ENCODE results near the gene EGFL6.
A peak's percentile ranks its signal among the peaks of the same experiment; 100 is the strongest.
"Not testable (repeated sequence)": the region's sequence is repeated elsewhere in the genome, so short reads cannot be mapped to it uniquely, and the experiment has no call there.

Gene EGFL6

DNA sequence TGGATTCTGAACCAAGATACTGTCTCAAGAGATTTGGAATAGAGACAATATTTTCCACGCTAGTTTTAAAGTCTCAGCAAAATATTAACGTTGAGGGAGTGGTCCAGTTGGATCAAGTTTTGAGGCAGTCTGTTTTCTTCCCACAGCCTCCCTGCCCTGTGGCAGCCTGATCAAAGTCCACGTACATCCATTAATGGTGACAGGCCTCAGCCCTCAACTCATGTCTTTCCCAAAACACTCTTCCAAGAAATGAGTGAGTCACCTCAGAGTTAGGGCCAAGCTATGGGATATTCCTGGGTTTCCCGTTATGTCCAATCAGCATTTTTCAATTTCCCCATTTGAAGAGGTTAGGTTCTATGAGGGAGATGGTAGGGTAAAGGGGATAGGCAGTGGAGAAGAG is 28.5 kb downstream of the EGFL6 start:
- DNase-seq: no peak

DNA sequence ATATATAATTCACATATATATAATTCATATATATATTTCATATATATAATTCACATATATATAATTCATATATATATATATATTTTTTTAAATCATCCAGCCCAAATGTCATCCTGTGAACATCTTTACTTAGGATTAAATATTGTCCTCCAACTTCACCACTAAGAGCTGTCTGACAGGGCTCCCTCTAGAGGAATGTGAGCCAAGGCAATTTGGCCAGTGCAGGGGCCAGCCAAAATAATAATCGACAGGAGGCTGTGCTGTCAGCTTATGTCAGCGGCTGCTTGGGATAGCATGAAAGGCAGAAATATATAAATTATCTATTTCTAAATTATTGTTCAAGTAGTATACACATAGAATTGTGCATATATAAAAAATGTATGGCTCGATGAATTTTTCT is 29.5 kb downstream of the EGFL6 start:
- no peak for DNase-seq

DNA sequence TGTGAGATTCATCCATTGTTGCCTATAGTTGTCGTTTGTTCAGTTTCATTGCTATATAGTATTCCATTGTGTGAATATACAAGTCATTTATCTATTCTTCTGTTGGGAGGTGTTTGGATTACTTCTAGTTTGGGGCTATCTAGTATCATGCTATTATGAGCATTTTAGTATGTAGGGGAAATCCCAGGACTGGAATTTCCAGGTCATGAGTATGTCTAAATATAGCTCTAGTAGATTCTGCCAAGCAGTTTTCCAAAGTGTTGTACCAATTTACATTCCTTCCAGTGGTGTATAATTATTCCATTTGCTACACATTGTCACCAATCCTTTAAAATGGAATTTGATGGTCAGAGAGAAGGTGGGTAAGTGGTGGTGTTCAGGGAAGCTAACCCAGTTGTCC is 30.1 kb downstream of the EGFL6 start:
- no peak for DNase-seq

DNA sequence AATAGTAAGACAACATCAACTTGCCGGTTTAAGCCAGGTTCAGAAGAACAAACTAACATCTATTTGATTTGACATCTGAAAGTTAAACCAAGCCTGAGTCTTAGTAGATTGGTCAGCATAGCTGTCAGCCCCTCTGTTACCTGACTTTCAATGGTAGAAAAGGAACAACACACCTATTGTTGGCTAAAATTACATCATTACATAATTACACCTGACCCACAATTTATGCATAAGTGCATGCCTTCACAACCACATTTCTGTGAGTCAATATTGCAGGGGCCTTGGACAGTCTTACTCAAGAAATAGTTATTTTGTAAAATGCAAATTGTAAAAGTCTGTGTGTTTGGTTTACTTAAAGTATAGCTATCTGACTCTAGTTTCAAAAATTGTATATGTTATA is 36.2 kb downstream of the EGFL6 start:
- DNase-seq: no peak

DNA sequence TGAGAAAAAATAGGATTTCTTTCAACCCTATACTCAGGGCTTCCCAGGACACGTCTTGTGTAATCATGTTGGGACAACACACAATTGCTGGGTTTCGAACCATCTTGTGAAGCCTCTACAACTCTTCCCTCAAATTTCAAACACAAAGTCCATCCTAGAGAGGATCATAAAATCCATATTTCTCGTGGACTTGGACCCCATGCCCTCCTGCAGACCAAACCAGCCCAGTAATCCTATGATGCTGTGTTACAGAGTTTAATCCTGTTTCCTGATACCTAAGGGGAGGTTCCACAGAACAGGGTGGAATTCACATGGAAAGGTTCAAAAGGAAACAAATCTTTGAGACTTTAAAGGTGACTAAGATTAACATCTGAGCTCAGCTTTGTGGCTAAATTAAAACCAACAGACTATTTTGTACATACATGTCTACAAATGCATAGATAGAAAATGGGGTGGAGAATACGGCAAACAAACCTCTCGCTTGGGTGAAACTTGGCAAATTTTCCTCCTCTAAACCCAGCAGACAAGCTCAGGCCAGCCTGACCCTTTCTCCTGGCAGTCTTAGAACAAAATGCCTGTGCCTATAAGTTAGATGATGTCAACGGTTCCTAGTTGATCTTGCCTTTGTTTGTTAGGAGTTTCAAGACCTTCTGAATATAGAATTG is 38.1 kb downstream of the EGFL6 start:
- DNase-seq: no peak

DNA sequence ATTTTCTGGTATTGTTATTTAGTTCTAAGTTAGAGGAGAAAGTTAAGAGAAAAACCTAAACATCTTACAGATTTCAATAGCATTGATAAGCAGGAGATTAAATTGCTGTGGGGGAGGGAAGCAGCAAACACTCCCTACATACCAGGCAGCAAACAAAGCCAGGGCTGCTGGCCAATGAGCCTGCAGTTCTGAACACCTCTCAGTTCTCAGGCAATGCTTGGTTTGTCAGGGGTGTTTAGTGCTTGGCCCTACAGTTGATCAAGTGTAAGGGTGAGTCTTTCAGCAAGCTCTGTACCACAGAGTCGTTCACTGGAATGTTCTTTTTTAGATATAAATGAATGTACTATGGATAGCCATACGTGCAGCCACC is 38.6 kb downstream of the EGFL6 start:
- no peak for DNase-seq

DNA sequence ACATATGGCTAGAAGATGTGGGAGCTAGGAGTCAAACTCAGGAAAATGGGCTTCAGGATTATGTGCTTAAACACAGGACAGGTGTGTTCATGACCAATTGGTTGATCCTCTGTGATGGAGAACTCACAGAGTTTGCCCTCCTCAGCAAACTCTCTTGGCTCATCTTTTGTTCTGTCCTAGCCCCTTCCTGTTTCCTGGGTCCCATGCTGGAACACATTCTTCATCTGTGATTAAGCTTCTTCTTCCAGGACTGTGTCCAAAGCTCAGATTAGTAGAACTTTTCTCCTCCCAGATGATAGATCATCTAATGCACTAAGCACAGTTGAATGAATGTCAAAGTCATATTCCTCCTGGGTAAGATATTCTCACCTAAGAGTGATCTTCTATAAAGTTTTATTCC is 44.8 kb downstream of the EGFL6 start:
- DNase-seq: no peak

DNA sequence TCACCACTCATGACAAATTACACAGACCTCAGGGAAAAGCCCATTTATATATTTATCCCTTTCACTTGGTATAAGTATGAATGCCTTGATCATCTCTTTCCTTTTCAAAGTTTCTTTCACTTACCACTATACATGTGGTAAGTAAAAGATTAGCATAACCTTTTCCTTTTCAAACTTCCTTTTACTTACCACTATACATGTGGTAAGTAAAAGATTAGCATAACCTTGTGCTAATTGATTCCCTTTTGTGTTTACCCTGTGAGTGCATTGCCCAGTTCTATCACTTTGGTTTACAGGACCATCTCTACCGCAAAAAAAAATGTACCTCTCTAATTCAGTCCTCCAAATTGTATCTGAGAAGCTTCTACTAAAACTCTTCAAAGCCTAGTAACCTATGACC is 50.8 kb downstream of the EGFL6 start:
- DNase-seq: no peak

DNA sequence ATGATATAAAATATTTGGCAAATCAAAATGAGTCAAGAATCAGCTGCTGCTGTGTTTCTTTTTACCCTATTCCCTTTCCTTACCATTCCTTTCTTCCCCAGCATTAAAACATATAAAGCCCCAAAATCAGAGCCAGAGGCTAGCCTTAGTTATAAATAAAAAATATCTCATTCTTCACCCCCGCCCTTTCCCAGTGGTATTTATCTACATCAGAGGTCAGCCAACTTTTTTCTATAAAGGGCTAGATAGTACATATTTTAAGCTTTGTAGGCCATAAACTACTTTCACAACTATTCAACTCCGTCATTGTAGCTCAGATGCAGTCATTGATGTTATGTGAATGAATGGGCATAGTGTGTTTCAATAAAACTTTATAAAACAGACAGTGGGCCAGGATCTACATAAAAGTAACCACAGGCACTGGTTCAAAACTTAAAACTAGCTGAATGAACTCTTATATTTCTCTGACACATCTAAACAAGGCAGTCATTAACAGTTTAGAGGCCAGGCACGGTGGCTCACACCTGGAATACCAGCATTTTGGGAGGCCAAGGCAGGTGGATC is 53.1 kb downstream of the EGFL6 start:
- DNase-seq: no peak

DNA sequence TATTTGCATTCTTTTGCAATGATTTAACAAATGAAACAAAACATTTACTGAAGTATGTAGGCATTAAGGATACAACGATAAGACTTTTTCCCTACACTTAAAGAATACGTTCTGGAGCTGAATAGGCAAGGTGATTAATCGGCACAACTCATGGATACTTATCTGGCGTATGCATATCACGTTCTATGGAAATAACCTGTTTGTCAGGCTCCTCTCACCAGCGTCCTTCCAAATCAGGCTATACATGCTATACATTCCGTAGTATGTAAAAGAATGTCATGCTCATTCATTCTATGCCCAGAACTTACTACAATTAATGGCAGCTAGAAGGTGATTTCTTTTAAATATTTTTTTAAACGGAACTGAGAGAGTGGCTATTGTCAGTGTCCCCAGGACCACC is 57.9 kb downstream of the EGFL6 start:
- no peak for DNase-seq

DNA sequence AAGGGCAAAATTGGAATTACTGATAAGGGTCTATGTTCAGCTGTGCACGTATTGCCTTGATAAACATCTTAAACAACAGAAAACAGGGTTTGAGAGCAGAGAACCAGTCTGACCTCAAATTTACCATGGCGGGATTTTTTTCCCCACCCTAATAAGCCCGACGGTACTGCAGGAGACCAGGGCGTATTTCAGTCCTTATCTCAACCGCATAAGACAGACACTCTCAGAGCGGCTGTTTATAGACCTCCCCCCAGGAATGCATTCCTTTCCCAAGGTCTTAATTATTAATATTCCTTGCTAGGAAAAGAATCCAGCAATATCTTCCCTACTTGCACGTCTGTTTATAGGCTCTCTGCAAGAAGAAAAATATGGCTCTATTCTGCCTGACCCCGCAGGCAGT is 67.8 kb downstream of the EGFL6 start:
- DNase-seq: not testable (repeated sequence)

DNA sequence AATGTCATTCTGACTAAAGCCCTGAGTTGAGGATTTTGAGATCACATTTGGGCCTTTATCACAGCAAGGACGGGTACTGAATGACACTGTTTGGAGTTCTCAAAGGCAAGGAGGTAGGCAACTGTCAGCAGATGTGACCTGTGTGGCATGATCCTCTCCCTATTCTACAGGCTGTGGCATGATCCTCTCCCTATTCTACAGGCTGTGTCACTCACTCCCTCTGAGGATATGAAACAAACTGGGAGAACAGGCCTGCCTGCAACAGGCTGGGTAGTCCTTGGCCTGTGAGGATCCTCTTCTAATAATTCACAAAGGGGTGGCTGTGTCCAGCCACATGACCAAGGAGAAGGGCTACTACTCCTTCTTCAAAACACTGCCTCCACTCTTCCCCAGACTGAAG is 68.6 kb downstream of the EGFL6 start:
- DNase-seq: no peak

DNA sequence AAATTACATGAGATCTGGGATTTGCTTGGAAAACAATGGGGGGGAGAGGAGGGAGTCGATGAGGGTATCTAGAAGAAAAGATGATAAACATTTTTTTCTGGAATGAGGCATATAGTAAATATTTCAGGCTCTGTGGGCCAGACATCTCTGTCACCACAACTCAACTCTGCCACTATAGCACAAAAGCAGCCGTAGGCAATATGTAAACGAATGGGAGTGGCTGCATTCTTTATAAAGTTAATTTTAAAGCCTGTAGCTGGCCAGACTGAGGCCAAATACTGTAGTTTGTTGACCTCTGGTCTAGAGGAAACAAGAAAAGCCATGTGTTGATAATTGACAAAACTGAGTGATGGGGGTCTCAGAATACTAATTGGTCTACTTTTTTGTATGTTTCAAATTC is 69.4 kb downstream of the EGFL6 start:
- DNase-seq: no peak

DNA sequence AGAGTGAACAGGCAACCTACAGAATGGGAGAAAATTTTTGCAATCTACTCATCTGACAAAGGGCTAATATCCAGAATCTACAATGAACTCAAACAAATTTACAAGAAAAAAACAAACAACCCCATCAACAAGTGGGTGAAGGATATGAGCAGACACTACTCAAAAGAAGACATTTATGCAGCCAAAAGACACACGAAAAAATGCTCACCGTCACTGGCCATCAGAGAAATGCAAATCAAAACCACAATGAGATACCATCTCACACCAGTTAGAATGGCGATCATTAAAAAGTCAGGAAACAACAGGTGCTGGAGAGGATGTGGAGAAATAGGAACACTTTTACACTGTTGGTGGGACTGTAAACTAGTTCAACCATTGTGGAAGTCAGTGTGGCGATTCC is 72.3 kb downstream of the EGFL6 start:
- DNase-seq: not testable (repeated sequence)

DNA sequence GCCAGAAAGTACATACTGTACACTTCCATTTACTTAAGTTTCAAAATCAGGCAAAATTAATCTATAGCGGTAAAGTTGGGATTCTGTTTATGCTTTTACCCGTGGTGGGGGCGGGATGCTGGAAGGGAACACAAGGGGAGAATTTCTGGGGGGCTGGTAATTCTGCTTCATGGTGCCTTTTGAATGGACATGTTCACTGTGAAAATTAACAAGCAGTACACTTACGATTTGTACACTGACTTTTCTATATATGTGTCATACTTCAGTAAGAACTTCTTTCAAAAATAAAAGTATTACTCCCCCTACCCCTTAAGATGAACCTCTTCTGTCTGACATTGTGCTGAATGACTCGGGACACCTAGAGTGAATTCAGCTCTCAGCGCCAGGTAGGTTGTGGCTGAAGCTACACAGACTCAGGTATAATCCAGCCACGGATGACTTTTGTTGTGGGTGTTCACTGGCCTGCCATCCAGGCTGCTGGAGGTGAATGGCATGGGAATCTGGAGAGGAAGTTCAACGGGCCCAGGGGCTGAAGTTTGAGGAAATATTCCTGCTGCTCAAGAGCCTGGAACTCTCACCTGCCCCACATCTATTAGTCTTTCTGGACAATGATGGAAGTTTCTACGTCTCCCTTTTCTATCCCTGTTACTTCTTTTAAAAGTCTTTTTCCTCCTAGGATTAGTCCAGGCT is 76.2 kb downstream of the EGFL6 start:
- no peak for DNase-seq

DNA sequence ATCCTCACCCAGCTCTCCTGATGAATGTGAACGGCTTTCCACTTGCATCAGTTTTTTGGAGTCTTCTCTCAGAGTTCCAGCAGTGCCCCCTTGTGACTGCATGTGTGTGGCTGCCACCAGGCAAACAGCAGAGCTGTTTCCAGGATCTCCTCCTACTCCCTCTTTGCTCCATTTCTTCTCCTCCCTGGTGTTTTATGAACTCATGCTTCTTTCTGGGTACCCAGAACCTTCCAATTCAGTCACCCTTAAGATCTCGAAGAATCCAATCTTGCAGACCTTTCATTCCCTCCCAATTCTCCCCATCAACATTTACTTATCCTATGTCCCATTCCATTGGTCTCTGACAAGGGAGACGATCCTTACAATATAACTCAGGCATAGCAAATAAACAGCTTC is 76.8 kb downstream of the EGFL6 start:
- peak; percentile 61 for DNase-seq

DNA sequence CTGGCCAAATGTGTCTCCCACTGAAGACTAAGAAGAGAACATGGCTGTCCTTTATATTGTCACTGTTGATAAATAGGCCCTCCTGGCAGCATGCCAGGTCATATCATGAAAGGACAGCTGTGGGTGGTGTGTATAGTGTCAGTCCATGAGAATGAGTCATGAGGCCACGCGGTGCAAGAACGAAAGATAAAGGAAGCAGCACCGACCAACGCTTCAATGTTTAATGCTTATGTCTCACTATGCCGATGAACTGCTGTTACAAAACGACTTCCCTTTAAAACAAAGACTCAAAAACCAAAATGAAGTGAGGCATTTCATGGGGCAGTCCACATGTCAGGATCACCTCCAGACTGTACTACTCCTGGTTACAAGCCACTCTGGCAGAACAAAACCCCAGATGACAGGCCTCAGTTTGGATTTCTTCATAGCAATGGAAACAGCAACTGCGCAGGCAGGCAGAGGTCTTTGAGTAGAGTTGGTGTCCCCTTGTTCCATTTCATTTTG is 78.4 kb downstream of the EGFL6 start:
- peak; percentile 92 for DNase-seq

DNA sequence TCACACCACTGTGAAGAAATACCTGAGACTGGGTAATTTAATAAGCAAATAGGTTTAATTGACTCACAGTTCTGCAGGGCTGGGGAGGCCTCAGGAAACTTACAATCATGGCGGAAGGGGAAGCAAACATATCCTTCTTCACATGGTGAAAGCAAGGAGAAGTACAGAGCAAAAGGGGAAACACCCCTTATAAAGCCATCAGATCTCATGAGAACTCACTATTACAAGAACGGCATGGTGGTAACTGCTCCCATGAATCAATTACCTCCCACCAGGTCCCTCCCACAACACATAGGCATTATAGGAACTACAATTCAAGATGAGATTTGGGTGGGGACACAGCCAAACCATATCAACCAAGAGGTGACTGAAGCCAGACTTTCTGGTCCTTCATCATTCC is 78.9 kb downstream of the EGFL6 start:
- DNase-seq: not testable (repeated sequence)

DNA sequence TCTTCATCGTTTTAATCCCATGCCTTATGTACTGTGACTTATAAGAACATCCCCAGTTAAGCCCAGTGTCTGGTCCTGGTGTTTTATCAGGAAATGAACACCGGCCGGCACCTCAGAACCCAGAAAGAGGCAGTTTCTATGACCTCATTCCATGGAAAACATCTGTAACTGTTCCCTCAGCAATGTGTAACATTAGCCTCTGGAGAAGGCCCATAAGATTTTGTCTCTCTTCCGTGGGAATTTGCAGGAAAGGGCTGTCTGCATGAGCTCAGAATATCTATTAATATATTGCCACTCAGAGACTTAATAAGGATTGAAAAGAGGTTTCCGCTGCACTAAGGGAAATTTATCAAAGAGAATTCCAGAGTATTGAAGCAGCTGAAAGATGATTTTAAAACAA is 80.4 kb downstream of the EGFL6 start:
- no peak for DNase-seq

DNA sequence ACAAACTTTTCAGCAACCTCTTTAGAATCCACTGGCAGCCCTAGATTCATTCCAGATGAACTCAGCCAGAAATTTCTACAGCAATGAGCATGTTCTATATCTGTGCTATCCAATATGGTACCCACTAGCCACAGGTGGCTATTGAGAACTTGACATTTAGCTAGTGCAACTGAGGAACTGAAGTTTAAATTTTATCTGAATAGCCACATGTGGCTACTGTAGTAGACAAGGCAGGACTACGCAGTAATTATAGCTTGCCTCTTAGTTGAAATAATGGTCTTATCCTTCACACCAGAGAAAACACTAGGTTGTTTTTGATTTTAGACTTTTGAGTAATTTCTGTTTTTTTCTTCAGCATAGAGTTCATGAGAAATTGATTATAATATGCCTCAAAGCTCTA is 80.9 kb downstream of the EGFL6 start:
- DNase-seq: no peak

DNA sequence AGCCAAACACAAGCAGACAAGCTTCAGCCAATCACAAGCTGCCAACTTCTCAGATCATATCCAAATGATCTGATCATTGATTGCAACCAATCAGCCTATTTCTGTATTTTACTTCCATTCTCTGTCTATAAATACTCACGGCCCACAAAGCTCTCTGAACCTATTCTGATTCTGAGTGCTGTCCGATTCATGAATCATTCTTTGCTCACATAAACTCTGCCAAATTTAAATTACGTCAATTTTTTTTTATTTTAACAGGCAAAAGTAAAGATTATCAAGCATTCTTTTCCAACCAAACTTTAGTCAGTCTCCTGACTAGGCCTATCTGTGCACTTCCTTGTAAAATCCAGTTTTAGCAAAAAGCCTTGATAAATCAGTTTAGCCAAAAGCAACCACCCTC is 81.7 kb downstream of the EGFL6 start:
- DNase-seq: no peak

DNA sequence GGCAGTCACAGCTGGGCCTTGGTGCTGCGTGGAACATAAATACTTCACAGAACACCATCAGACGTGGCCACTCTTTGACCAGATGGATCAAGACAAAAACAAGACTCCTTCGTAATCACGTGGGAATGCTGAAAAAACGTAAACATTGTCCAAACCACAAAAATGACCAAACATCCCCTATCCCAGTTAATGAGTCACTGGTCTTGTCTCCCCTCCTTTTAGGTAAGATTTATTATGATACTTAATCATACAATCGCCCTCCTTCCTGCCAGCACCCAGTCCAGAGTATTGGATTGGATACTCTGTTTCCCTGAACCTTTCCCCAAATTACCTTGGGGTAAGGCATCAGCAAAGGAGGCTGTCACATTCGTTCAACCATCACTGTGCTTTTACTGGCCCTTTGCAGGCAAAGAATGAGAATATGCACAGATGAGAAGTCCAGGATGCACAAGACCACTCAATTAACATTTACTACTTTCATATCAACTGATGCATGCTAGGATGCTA is 82.9 kb downstream of the EGFL6 start:
- no peak for DNase-seq

DNA sequence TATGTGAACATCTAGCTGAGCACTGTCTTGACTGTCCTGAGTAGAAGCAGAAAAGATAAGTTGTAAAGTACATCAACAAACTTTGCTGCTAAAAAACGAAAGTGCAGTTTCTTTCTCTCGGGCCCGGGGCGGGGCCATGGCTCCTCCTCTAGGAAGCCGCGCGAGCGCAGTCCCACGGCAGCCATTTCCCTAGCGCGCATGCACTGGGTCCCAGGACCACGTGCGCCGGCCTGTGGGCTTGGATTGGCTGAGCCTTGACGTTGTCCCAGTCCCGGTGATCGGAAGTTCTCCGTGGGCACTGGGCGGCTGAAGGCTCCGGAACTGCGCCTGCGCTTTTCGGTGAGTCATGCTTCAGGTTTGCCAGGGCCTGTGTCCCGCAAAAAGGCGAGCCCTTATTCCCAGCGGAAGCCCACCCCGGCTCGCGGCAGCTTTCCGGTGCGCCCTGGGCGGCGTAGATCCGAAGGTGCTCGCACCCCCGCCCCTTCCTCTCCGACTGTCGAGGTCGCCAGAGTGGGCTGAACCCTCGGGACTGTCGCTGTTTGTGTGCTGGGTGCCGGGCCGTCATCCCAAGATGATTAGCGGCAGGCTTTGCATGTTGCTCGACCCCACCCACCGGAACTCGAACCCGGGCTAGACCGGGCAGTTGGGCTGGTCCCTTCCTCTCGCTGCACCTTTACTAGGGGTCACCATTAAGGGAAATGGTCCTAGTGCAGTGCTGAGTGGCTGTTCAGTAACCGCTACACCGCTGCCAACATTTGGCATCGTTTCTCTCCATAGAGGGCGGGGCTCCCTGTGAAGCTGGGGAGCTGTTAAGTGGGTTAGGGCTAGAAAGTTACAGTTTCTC is 83.7 kb downstream of the EGFL6 start, which contains the start of gene TCEANC:
TSS of gene TCEANC (plus strand) at position 292 of the 844 bp plus-strand sequence. CDS start 9,368 bp downstream, outside the sequence.
- peak; percentile 94 for DNase-seq

All from NCI-H146 (cell line).